ENCODE results near the gene SYT1. TPM values are rescaled to one million over a fixed set of nuclear protein-coding genes. Genes with fewer than 3 reads are reported as not detected.

SYT1 gene
- total and polyA plus RNA-seq, 7 donors: 2.8 to 20.0 (median 10.6) TPM; not detected in 1

DNA sequence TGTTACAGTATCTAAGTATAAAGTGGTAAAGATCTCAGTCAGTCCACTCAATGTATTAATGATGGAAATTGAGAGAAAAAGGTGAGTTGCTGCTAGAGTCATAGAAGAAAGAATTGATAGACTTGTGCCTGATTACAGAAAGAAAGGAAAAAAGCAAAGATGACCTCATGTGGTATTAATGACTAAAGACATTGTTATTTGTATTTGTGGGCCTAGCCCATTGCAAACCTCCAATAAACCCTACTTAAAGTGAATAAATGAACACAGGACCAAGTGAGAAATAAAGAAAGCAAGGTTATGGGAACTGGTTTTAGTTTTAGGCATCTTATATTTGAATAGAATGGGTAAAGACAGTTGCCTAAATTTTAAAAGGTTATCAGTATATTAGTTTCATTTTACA lies 105.5 kb downstream of the SYT1 start:
- Histone ChIP-seq H3K36me3 (no peaks in the 10 kb centered on the region), H3K4me3 (no peak overlapping the region), H3K4me1 (no peaks in the 10 kb centered on the region), H3K9me3 (no peaks in the 10 kb centered on the region), H3K27me3 (no peaks in the 10 kb centered on the region), H3K27ac (no peak overlapping the region)
- TF ChIP-seq, protein P1, sequence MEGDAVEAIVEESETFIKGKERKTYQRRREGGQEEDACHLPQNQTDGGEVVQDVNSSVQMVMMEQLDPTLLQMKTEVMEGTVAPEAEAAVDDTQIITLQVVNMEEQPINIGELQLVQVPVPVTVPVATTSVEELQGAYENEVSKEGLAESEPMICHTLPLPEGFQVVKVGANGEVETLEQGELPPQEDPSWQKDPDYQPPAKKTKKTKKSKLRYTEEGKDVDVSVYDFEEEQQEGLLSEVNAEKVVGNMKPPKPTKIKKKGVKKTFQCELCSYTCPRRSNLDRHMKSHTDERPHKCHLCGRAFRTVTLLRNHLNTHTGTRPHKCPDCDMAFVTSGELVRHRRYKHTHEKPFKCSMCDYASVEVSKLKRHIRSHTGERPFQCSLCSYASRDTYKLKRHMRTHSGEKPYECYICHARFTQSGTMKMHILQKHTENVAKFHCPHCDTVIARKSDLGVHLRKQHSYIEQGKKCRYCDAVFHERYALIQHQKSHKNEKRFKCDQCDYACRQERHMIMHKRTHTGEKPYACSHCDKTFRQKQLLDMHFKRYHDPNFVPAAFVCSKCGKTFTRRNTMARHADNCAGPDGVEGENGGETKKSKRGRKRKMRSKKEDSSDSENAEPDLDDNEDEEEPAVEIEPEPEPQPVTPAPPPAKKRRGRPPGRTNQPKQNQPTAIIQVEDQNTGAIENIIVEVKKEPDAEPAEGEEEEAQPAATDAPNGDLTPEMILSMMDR (IDR thresholded peaks at IDR 0.05): no peak
- TF ChIP-seq POLR2A (IDR thresholded peaks at IDR 0.05) (no peak), EP300 (IDR thresholded peaks at IDR 0.05) (no peak), POLR2AphosphoS5 (IDR thresholded peaks at IDR 0.05) (no peak)
- no peak for DNase-seq
- intact Hi-C loops (cut with DNase I): no loop called here

GRCh38 chr12:78977304-78977867 lies 112.8 kb downstream of the SYT1 start:
- Histone ChIP-seq H3K4me1 (no peaks in the 10 kb centered on the region), H3K27me3 (no peaks in the 10 kb centered on the region), H3K4me3 (no peak overlapping the region), H3K9me3 (no peaks in the 10 kb centered on the region), H3K36me3 (no peaks in the 10 kb centered on the region), H3K27ac (no peak overlapping the region)
- intact Hi-C loops (cut with DNase I): no loop called here
- no peak for TF ChIP-seq EP300 (IDR thresholded peaks at IDR 0.05)
- no peak for TF ChIP-seq POLR2AphosphoS5 (IDR thresholded peaks at IDR 0.05)
- no peak for TF ChIP-seq POLR2A (IDR thresholded peaks at IDR 0.05)
- TF ChIP-seq, protein P1 (IDR thresholded peaks at IDR 0.05): no peak
- WGBS, 2 donors: 29 to 79% methylated on average over 3 of the region's 3 CpGs
- DNase-seq: no peak

DNA sequence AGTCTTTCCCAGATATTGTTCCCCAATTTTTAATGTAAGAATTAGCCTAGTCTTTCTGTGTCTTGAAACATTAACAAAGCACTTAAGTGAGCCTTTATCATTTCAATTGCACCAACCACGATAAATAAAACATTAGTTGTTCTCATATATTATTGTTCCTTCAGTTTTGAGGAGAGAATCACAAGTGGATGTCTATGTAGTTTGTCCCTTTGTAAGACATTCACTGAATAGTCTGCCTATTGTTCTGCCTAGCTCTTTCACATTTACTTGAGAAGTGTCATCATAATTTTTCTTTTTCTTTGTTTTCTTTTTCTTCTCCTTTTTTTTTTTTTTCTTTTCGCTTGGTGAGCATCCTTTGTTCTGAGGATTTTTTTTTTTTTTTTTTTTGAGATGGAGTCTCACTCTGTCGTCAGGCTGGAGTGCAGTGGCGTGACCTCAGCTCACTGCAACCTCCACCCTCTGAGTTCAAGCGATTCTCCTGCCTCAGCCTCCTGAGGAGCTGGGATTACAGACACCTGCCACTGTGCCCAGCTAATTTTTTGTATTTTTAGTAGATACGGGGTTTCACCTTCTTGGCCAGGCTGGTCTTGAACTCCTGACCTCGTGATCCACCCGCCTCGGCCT lies 129.7 kb downstream of the SYT1 start:
- 91 to 93% methylated on average over 9 of the region's 9 CpGs for WGBS, 2 donors
- intact Hi-C loops (cut with DNase I): no loop called here
- Histone ChIP-seq H3K27ac (no peak overlapping the region), H3K9me3 (no peaks in the 10 kb centered on the region), H3K4me1 (no peaks in the 10 kb centered on the region), H3K4me3 (no peak overlapping the region), H3K36me3 (no peaks in the 10 kb centered on the region), H3K27me3 (no peaks in the 10 kb centered on the region)
- no peak for TF ChIP-seq EP300 (IDR thresholded peaks at IDR 0.05)
- TF ChIP-seq, protein P1 (IDR thresholded peaks at IDR 0.05): no peak
- no peak for TF ChIP-seq POLR2A (IDR thresholded peaks at IDR 0.05)
- no peak for TF ChIP-seq POLR2AphosphoS5 (IDR thresholded peaks at IDR 0.05)
- DNase-seq: no peak

- no peak for DNase-seq
- TF ChIP-seq EP300 (IDR thresholded peaks at IDR 0.05) (no peak), POLR2A (IDR thresholded peaks at IDR 0.05) (no peak), POLR2AphosphoS5 (IDR thresholded peaks at IDR 0.05) (no peak)
- TF ChIP-seq, protein P1 (IDR thresholded peaks at IDR 0.05): no peak
- Histone ChIP-seq H3K9me3 (no peaks in the 10 kb centered on the region), H3K27ac (no peak overlapping the region), H3K27me3 (no peaks in the 10 kb centered on the region), H3K4me3 (no peak overlapping the region), H3K4me1 (no peaks in the 10 kb centered on the region), H3K36me3 (no peaks in the 10 kb centered on the region)
- intact Hi-C loops (cut with DNase I): no loop called here
- WGBS, 2 donors: 76 to 83% methylated on average over 1 of the region's 1 CpG
Observed at GRCh38 chr12:79000501-79000900, 135.9 kb downstream of the SYT1 start.

DNA sequence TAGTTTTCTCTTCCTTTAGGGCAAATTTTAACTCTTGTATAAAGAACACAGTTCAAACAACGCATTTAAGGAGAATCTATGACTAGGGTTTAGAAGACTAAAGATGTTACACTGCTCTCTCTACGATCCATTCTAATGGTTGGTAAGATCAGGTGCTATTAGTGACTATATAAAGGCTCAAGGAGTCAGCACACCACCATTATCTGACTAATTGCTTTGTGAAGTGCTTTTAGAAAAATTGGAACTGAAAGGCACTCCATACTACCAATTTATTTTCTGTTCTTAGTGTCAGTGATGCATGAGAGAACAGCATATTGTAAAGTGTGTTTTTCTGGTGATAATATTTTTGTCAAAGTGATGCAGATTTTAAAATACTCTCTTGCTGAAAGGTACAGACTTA lies 136.8 kb downstream of the SYT1 start:
- H3K27ac ChIP-seq: no peak overlapping the region
- intact Hi-C loops (cut with DNase I): no loop called here
- H3K4me1 ChIP-seq: no peaks in the 10 kb centered on the region
- 83 to 90% methylated on average over 2 of the region's 2 CpGs for WGBS, 2 donors
- no peaks in the 10 kb centered on the region for H3K27me3 ChIP-seq
- H3K36me3 ChIP-seq: no peaks in the 10 kb centered on the region
- H3K4me3 ChIP-seq: no peak overlapping the region
- TF ChIP-seq, protein P1 (IDR thresholded peaks at IDR 0.05): no peak
- TF ChIP-seq EP300 (IDR thresholded peaks at IDR 0.05): no peak
- TF ChIP-seq POLR2A (IDR thresholded peaks at IDR 0.05): no peak
- no peaks in the 10 kb centered on the region for H3K9me3 ChIP-seq
- DNase-seq: no peak

Measured in sigmoid colon (tissue), 7 donors.